Fibroblast of villous mesenchyme (primary cell): ENCODE results near the gene HMGN1. TPM values are rescaled to one million over a fixed set of nuclear protein-coding genes. Genes with fewer than 3 reads are reported as not detected.

ENCODE experiments used
- DNase-seq: peaks from one replicate; pipeline ENCODE4 v3.0.0-alpha.2; 2010; ENCODE audit warnings: low read depth
- H3K4me3 ChIP-seq: 2 replicates; pipeline ENCODE4 v1.5.1; 2011; ENCODE audit warnings: low read depth, mild to moderate bottlenecking, low read length
- total RNA-seq: library from RNA; depleted of rRNA; stranded (reverse); fragments of >200 nt; gene quantifications from 2 replicates; pipeline ENCODE4 v1.2.3, GENCODE V29; 2012
- TF ChIP-seq, protein P1 (sequence below): IDR thresholded peaks from 2 replicates; pipeline ENCODE4 v1.5.1; 2012; ENCODE audit warnings: low read depth, mild to moderate bottlenecking, low read length; ENCODE audit not compliant: insufficient read depth

The HMGN1 gene, protein sequence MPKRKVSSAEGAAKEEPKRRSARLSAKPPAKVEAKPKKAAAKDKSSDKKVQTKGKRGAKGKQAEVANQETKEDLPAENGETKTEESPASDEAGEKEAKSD
- 177 and 255 TPM in 2 replicates for total RNA-seq

DNA sequence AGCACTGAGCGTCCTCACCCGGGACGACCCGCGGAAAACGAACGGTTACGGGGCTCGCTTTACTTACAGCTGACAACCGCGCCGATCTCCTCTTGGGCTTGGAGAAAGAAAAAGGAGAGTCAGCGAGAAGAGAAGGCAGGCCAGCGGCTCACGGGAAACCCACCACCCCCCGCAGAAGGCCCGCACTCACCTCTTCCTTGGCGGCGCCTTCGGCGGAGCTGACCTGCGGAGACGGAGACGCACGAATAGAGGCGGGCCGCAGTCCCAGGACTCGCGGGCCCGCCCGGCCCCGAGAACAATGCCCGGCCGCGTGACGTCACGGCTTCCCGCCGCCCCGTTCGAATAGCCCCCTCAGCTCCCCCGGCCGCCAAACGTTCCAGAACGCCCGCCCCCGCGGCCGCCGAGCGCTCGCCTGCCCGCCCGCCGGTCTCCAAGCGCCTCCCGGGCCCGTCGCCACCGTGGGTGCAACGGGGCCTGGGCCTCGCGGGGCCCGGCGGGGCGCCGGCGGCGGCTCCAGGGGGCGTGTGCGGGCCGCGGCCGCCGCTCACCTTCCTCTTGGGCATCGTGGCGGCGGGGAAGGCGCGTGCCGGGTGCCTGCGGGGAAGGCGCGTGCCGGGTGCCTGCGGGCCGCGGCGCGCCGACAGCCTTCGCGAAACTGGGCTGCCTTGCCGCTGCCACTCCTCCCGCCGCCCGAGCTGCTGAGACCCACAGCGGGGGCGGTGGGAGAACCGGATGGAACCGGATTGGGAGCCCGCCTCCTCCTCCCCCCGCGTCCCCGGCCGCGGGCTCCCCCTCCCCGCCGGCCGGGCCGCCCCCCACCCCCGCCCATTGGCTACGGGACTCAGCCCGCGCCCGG lies at the start of gene HMGN1:
TSS of gene HMGN1 (minus strand) at position 734 of the 856 bp plus-strand sequence. CDS start at position 563, 171 bp downstream.
- TF ChIP-seq, protein P1, sequence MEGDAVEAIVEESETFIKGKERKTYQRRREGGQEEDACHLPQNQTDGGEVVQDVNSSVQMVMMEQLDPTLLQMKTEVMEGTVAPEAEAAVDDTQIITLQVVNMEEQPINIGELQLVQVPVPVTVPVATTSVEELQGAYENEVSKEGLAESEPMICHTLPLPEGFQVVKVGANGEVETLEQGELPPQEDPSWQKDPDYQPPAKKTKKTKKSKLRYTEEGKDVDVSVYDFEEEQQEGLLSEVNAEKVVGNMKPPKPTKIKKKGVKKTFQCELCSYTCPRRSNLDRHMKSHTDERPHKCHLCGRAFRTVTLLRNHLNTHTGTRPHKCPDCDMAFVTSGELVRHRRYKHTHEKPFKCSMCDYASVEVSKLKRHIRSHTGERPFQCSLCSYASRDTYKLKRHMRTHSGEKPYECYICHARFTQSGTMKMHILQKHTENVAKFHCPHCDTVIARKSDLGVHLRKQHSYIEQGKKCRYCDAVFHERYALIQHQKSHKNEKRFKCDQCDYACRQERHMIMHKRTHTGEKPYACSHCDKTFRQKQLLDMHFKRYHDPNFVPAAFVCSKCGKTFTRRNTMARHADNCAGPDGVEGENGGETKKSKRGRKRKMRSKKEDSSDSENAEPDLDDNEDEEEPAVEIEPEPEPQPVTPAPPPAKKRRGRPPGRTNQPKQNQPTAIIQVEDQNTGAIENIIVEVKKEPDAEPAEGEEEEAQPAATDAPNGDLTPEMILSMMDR, result no peak
- DNase-seq, result peak; percentile 86
- peak within 1 kb of the TSS; percentile 93 for H3K4me3 ChIP-seq

- TF ChIP-seq, protein P1, result no peak
- no peak for DNase-seq
- H3K4me3 ChIP-seq, result no peak overlapping the region
Measured at GRCh38 chr21:39397646-39398385, 48.9 kb upstream of the HMGN1 start.

DNA sequence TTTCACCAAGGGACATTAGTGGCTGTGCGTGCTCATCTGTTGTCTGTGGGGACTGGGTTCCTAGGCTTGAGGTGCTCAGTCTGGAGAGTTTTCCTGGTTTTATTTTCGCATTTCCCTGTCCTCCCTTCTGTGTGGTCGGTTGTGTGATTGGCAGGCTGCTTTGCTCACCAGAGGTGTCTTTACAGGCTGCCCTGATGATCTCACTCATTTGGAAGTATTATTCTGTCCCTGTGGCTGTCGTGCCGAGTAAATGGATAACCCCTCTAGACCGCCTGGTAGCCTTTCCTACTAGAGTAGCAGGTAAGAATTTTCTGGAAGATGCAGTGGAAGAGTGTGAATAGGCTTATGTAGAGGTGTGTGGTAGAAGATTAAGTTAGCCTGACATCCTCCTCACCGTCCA lies 44.1 kb upstream of the HMGN1 start:
- H3K4me3 ChIP-seq, result no peak overlapping the region
- TF ChIP-seq, protein P1, result no peak
- no peak for DNase-seq

- H3K4me3 ChIP-seq, result no peak overlapping the region
- DNase-seq, result no peak
- TF ChIP-seq, protein P1, result peak; percentile 1
Measured at GRCh38 chr21:39390212-39390765, 41.4 kb upstream of the HMGN1 start.

- peak overlapping the region; percentile 21 for H3K4me3 ChIP-seq
- no peak for DNase-seq
- TF ChIP-seq, protein P1, result no peak
Measured at GRCh38 chr21:39388811-39389155, 39.9 kb upstream of the HMGN1 start.

DNA sequence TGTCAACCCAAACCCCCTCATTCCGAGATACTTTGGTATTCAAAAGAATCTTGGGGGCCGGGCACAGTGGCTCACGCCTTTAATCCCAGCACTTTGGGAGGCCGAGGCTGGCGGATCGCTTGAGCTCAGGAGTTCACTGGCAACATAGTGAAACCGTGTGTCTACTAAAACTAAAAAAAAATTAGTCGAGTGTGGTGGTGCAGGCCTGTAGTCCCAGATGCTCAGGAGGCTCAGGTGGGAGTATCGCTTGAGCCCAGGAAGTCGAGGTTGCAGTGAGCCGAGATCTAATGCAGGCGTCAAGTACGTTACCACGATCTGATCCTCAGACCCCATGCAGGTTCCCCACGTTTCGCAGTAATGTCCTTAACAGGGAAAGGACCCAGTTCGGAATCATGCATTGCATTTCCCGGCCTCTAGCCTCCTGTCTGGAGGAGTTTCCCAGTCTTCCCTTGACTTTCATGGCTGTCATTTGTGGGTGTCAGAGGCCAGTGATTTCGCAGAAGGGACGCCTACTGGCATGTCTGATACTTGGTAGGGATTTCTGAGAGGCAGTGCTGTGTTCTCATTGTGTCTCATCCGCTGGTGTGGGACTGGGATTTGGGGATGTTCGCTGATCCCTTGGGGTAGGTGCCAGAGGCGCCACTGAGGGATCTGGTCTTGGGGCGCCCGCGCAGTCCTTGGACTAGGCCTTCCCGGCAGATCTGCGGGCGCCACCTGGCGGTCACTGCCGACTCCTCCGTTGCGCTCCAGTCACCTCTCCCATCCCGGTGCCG lies 39.3 kb upstream of the HMGN1 start:
- H3K4me3 ChIP-seq, result peak overlapping the region; percentile 67
- TF ChIP-seq, protein P1, result peak; percentile 88
- DNase-seq, result peak; percentile 86
